GM23338 (cell line): ENCODE measurements around the gene POLA1. TPM values are rescaled to one million over a fixed set of nuclear protein-coding genes. Genes with fewer than 3 reads are reported as not detected.
"Not testable (repeated sequence)": the region's sequence is repeated elsewhere in the genome, so short reads cannot be mapped to it uniquely, and the experiment has no call there.

Experiments used
- ATAC-seq: fragments of 200-7000 bp; cut with Tn5 transposase; 3 replicates; pipeline ENCODE4 v1.9.1; 2020
- DNase-seq: peaks from one replicate; pipeline ENCODE4 v3.0.0-alpha.2; 2015; ENCODE audit warnings: low spot score
- H2AFZ ChIP-seq: fragments of 200-600 bp; sonication (generic); 2 replicates; pipeline ENCODE4 v1.8.0; 2016; ENCODE audit warnings: antibody characterized with exemption, mild to moderate bottlenecking, moderate library complexity
- H3F3A ChIP-seq: fragments of 200-600 bp; sonication (generic); replicated peaks from 2 replicates; pipeline ENCODE4 v1.8.0; 2017; ENCODE audit warnings: antibody characterized with exemption, mixed run types, low read depth
- H3K27ac ChIP-seq: fragments of 200-600 bp; sonication (generic); 2 replicates; pipeline ENCODE4 v1.6.1; 2016; ENCODE audit warnings: low read depth
- H3K27me3 ChIP-seq: fragments of 200-600 bp; sonication (generic); 2 replicates; pipeline ENCODE4 v1.8.0; 2016; ENCODE audit warnings: mild to moderate bottlenecking, mixed run types, moderate library complexity; ENCODE audit not compliant: insufficient read depth
- H3K36me3 ChIP-seq: fragments of 200-600 bp; sonication (generic); 2 replicates; pipeline ENCODE4 v1.8.0; 2016; ENCODE audit warnings: mild to moderate bottlenecking; ENCODE audit not compliant: insufficient read depth
- H3K4me1 ChIP-seq: fragments of 200-600 bp; sonication (generic); 2 replicates; pipeline ENCODE4 v1.8.0; 2016; ENCODE audit warnings: mild to moderate bottlenecking, moderate library complexity; ENCODE audit not compliant: insufficient read depth
- H3K4me2 ChIP-seq: fragments of 200-600 bp; sonication (generic); 2 replicates; pipeline ENCODE4 v1.7.1; 2017; ENCODE audit warnings: mixed run types
- H3K4me3 ChIP-seq: fragments of 200-600 bp; sonication (generic); 2 replicates; pipeline ENCODE4 v1.6.1; 2016; ENCODE audit warnings: mixed run types
- H3K79me2 ChIP-seq: fragments of 200-600 bp; sonication (generic); replicated peaks from 2 replicates; pipeline ENCODE4 v1.8.0; 2017; ENCODE audit warnings: mild to moderate bottlenecking; ENCODE audit not compliant: insufficient read depth
- H3K9me2 ChIP-seq: fragments of 200-600 bp; sonication (generic); 2 replicates; pipeline ENCODE4 v1.8.0; 2017; ENCODE audit not compliant: insufficient read depth
- H4K20me1 ChIP-seq: fragments of 200-600 bp; sonication (generic); replicated peaks from 2 replicates; pipeline ENCODE4 v1.8.0; 2017; ENCODE audit warnings: mild to moderate bottlenecking; ENCODE audit not compliant: insufficient read depth
- H3K27ac Mint-ChIP-seq: 2 replicates; pipeline ENCODE4 v1.8.0; 2020; ENCODE audit warnings: inconsistent platforms, mild to moderate bottlenecking, moderate library complexity, mixed read lengths
- H3K27me3 Mint-ChIP-seq: 3 replicates; pipeline ENCODE4 v1.8.0; 2022; ENCODE audit warnings: low read depth, mild to moderate bottlenecking, moderate library complexity, mixed read lengths, inconsistent platforms; ENCODE audit not compliant: insufficient read depth, poor library complexity
- H3K36me3 Mint-ChIP-seq: 3 replicates; pipeline ENCODE4 v1.8.0; 2021; ENCODE audit warnings: low read depth, mild to moderate bottlenecking, inconsistent platforms, moderate library complexity, mixed read lengths
- H3K4me1 Mint-ChIP-seq: 3 replicates; pipeline ENCODE4 v1.8.0; 2020; ENCODE audit warnings: mild to moderate bottlenecking, inconsistent platforms, mixed read lengths
- H3K4me3 Mint-ChIP-seq: 3 replicates; pipeline ENCODE4 v1.8.0; 2021; ENCODE audit warnings: moderate library complexity, mild to moderate bottlenecking, inconsistent platforms, mixed read lengths
- H3K9me3 Mint-ChIP-seq: 3 replicates; pipeline ENCODE4 v1.8.0; 2020; ENCODE audit warnings: moderate library complexity, mild to moderate bottlenecking, inconsistent platforms, mixed read lengths
- CREB1 ChIP-seq: fragments of 250-450 bp; sonication (Bioruptor Pico); IDR thresholded peaks from 2 replicates; pipeline ENCODE4 v1.5.0; 2020; ENCODE audit warnings: low read depth, mild to moderate bottlenecking, moderate library complexity
- EZH2 ChIP-seq: fragments of 200-600 bp; sonication (generic); IDR thresholded peaks from one replicate; pipeline ENCODE4 v1.8.0; 2017; ENCODE audit warnings: antibody characterized with exemption, mild to moderate bottlenecking, low read depth; ENCODE audit not compliant: unreplicated experiment
- EZH2phosphoT487 ChIP-seq: fragments of 200-600 bp; sonication (generic); IDR thresholded peaks from one replicate; pipeline ENCODE4 v1.8.1; 2018; ENCODE audit warnings: antibody characterized with exemption; ENCODE audit not compliant: unreplicated experiment
- JUNB ChIP-seq: IDR thresholded peaks from one replicate; pipeline ENCODE4 v1.6.1; 2016; ENCODE audit warnings: antibody characterized with exemption; ENCODE audit not compliant: unreplicated experiment
- NANOG ChIP-seq: IDR thresholded peaks from 2 replicates; pipeline ENCODE4 v1.6.1; 2016; ENCODE audit warnings: antibody characterized with exemption, borderline replicate concordance
- POLR2AphosphoS5 ChIP-seq: IDR thresholded peaks from 2 replicates; pipeline ENCODE4 v1.6.1; 2016; ENCODE audit warnings: antibody characterized with exemption, low read depth
- STAT1 ChIP-seq: IDR thresholded peaks from one replicate; pipeline ENCODE4 v1.6.1; 2016; ENCODE audit warnings: antibody characterized with exemption; ENCODE audit not compliant: unreplicated experiment
- ZNF114 ChIP-seq: fragments of 250-450 bp; sonication (Bioruptor Pico); IDR thresholded peaks from 2 replicates; pipeline ENCODE4 v1.5.0; 2020; ENCODE audit warnings: mild to moderate bottlenecking, moderate library complexity
- polyA plus RNA-seq: library from polyadenylated mRNA; unstranded; fragments of >200 nt; fragmentation: Nextera tagmentation; extraction: Ambion mirVana; gene quantifications from 2 replicates; pipeline ENCODE4 v1.2.1, GENCODE V29; 2016
- total RNA-seq: library from RNA; depleted of rRNA; stranded (reverse); fragments of >200 nt; shearing (Covaris generic); gene quantifications from 2 replicates; pipeline ENCODE4 v1.2.3, GENCODE V29; 2014
- TF ChIP-seq, protein P1 (sequence below): IDR thresholded peaks from one replicate; pipeline ENCODE4 v1.6.1; 2018; ENCODE audit warnings: antibody characterized with exemption; ENCODE audit not compliant: unreplicated experiment
- TF ChIP-seq, protein P2 (sequence below), 2 experiments: fragments of 200-600 bp in 1 of 2; sonication (generic) in 1 of 2; conservative IDR thresholded peaks; 2 replicates each; pipeline versions ENCODE4 v1.5.1 to v1.6.1; 2016 to 2017; ENCODE audit warnings: antibody characterized with exemption in 2 of 2, low read depth in 2 of 2, mild to moderate bottlenecking in 2 of 2, moderate library complexity in 1 of 2
- TF ChIP-seq, protein P3 (sequence below): IDR thresholded peaks from 2 replicates; pipeline ENCODE4 v1.6.1; 2016; ENCODE audit warnings: antibody characterized with exemption

Gene POLA1
- total and polyA plus RNA-seq, 2 experiments from 2014 or later = 12.6 to 36.6 TPM

DNA sequence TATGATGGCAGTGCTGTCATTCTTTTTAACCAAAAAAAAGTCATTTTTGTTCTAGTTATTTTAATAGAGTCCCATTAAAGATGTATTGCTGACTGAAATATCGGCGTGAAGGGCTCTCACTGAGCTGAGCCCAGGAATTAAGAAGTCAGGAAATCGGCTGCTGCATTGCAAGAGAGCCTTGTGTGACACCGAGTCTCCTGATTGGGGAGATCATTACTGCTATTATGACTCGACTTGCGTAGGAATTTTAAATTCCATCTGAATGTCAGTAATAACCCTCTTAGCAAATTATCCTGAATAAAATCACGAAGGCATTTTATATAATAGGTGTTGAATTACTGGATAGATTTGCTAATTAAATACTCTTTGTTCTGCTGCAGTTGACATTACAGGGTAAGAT is 111.5 kb downstream of the POLA1 start:
- Histone ChIP-seq H3K4me1 (no peaks in the 10 kb centered on the region), H3K36me3 (no peaks in the 10 kb centered on the region), H2AFZ (no peak overlapping the region), H3K79me2 (no peaks in the 10 kb centered on the region), H3K9me2 (no peaks in the 10 kb centered on the region), H3K27ac (no peak overlapping the region), H3K27me3 (no peaks in the 10 kb centered on the region), H3F3A (no peaks in the 10 kb centered on the region), H3K4me3 (no peak overlapping the region), H3K4me2 (no peak overlapping the region), H4K20me1 (no peaks in the 10 kb centered on the region)
- no peaks in the 10 kb centered on the region for H3K9me3 Mint-ChIP-seq
- H3K27me3 Mint-ChIP-seq = peaks cover 3% of the 10 kb centered on the region
- ATAC-seq = no peak
- H3K4me1 Mint-ChIP-seq = no peaks in the 10 kb centered on the region
- TF ChIP-seq STAT1 (no peak), NANOG (no peak), JUNB (no peak), POLR2AphosphoS5 (no peak)
- no peak for DNase-seq
- no peak overlapping the region for H3K4me3 Mint-ChIP-seq
- no peaks in the 10 kb centered on the region for H3K36me3 Mint-ChIP-seq
- H3K27ac Mint-ChIP-seq = no peak overlapping the region

DNA sequence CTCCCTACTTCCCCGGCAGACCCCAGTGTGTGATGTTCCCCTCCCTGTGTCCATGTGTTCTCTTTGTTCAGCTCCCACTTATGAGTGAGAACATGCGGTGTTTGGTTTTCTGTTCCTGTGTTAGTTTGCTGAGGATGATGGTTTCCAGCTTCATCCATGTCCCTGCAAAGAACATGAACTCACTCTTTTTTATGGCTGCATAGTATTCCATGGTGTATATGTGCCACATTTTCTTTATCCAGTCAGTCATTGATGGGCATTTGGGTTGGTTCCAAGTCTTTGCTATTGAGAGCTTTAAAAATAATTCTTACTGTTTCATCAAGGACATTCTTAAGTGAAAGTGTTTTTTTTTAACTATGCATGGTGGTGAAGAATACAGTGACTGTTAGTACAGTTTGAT is 126.1 kb downstream of the POLA1 start:
- not testable (repeated sequence) for H3K79me2 ChIP-seq, H3F3A ChIP-seq, H3K4me3 Mint-ChIP-seq, H3K9me3 Mint-ChIP-seq, H3K4me2 ChIP-seq, H3K4me1 ChIP-seq, H3K27me3 Mint-ChIP-seq, H3K27ac ChIP-seq, H3K27me3 ChIP-seq, H3K4me1 Mint-ChIP-seq, H3K36me3 Mint-ChIP-seq, H3K9me2 ChIP-seq, ATAC-seq, DNase-seq, H3K36me3 ChIP-seq, H3K27ac Mint-ChIP-seq, H2AFZ ChIP-seq, H4K20me1 ChIP-seq, H3K4me3 ChIP-seq

DNA sequence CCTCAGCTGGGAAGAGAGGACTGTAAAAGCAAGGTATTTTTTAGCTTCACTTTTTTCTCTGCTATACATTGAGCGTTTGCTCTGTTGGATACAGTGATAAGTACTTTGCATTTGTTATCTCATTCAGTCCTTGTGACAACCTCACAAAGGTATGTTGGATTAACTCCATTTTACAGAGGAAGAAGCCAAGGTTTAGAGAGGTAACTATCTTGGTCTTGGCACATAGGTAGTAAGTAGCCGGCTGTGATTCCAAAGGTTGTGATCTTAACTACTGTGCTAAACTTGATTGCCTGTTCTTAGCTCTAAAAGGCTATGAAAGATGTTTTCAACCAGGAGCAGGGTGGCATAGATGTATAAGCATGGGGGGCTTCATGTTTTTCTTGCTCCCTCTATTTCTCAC is 134.4 kb downstream of the POLA1 start:
- Histone ChIP-seq H3K4me3 (no peak overlapping the region), H3K27ac (no peak overlapping the region), H3K27me3 (no peaks in the 10 kb centered on the region), H3K36me3 (no peaks in the 10 kb centered on the region), H3F3A (no peaks in the 10 kb centered on the region), H3K79me2 (peaks cover 4% of the 10 kb centered on the region; the same call in 1 of the 2 replicates), H3K4me1 (no peaks in the 10 kb centered on the region), H4K20me1 (no peaks in the 10 kb centered on the region), H2AFZ (no peak overlapping the region), H3K9me2 (no peaks in the 10 kb centered on the region), H3K4me2 (no peak overlapping the region)
- no peaks in the 10 kb centered on the region for H3K4me1 Mint-ChIP-seq
- H3K9me3 Mint-ChIP-seq = no peaks in the 10 kb centered on the region
- no peak for ATAC-seq
- no peaks in the 10 kb centered on the region for H3K27me3 Mint-ChIP-seq
- peaks cover 38% of the 10 kb centered on the region for H3K36me3 Mint-ChIP-seq
- no peak overlapping the region for H3K4me3 Mint-ChIP-seq
- DNase-seq = no peak
- H3K27ac Mint-ChIP-seq = no peak overlapping the region
- TF ChIP-seq STAT1 (no peak), EZH2 (no peak), ZNF114 (CRISPR knock-in tag) (no peak), CREB1 (CRISPR knock-in tag) (no peak), NANOG (no peak), POLR2AphosphoS5 (no peak), EZH2phosphoT487 (no peak)
- TF ChIP-seq, protein P1, sequence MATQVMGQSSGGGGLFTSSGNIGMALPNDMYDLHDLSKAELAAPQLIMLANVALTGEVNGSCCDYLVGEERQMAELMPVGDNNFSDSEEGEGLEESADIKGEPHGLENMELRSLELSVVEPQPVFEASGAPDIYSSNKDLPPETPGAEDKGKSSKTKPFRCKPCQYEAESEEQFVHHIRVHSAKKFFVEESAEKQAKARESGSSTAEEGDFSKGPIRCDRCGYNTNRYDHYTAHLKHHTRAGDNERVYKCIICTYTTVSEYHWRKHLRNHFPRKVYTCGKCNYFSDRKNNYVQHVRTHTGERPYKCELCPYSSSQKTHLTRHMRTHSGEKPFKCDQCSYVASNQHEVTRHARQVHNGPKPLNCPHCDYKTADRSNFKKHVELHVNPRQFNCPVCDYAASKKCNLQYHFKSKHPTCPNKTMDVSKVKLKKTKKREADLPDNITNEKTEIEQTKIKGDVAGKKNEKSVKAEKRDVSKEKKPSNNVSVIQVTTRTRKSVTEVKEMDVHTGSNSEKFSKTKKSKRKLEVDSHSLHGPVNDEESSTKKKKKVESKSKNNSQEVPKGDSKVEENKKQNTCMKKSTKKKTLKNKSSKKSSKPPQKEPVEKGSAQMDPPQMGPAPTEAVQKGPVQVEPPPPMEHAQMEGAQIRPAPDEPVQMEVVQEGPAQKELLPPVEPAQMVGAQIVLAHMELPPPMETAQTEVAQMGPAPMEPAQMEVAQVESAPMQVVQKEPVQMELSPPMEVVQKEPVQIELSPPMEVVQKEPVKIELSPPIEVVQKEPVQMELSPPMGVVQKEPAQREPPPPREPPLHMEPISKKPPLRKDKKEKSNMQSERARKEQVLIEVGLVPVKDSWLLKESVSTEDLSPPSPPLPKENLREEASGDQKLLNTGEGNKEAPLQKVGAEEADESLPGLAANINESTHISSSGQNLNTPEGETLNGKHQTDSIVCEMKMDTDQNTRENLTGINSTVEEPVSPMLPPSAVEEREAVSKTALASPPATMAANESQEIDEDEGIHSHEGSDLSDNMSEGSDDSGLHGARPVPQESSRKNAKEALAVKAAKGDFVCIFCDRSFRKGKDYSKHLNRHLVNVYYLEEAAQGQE = no peak
- TF ChIP-seq, protein P2, sequence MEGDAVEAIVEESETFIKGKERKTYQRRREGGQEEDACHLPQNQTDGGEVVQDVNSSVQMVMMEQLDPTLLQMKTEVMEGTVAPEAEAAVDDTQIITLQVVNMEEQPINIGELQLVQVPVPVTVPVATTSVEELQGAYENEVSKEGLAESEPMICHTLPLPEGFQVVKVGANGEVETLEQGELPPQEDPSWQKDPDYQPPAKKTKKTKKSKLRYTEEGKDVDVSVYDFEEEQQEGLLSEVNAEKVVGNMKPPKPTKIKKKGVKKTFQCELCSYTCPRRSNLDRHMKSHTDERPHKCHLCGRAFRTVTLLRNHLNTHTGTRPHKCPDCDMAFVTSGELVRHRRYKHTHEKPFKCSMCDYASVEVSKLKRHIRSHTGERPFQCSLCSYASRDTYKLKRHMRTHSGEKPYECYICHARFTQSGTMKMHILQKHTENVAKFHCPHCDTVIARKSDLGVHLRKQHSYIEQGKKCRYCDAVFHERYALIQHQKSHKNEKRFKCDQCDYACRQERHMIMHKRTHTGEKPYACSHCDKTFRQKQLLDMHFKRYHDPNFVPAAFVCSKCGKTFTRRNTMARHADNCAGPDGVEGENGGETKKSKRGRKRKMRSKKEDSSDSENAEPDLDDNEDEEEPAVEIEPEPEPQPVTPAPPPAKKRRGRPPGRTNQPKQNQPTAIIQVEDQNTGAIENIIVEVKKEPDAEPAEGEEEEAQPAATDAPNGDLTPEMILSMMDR (conservative IDR thresholded peaks at IDR 0.05; ENCODE audit: low read depth in 2 of 2) = no peak
- TF ChIP-seq, protein P3, sequence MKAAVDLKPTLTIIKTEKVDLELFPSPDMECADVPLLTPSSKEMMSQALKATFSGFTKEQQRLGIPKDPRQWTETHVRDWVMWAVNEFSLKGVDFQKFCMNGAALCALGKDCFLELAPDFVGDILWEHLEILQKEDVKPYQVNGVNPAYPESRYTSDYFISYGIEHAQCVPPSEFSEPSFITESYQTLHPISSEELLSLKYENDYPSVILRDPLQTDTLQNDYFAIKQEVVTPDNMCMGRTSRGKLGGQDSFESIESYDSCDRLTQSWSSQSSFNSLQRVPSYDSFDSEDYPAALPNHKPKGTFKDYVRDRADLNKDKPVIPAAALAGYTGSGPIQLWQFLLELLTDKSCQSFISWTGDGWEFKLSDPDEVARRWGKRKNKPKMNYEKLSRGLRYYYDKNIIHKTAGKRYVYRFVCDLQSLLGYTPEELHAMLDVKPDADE = no peak
